ENCODE measurements around the gene NTHL1. TPM values are rescaled to one million over a fixed set of nuclear protein-coding genes. Genes with fewer than 3 reads are reported as not detected.

NTHL1 gene
- total and polyA plus RNA-seq, 2 of the 13 experiments (the other 11 are each of a cell fraction or from before 2014, with no cell fraction given) = 47.5 to 64.9 TPM

- no peaks in the 10 kb centered on the region for H3K27me3 ChIP-seq (ENCODE audit: control insufficient read depth in 1 of 2, insufficient read depth in 2 of 2, low read length in 2 of 2)
- intact Hi-C loops (cut with micrococcal nuclease; ENCODE audit: unreplicated experiment) (no loop called here), in situ Hi-C loops (cut with HindIII; ENCODE audit: extremely low pct_ligation_motif_present, low pct_unique_long_range_greater_than_20kb) (no loop called here)
- DNase-seq (ENCODE audit: low spot score) (no peak), ATAC-seq (no peak), FAIRE-seq (no peak)
- no peaks in the 10 kb centered on the region for H4K20me1 ChIP-seq (ENCODE audit: insufficient read depth, low read length)
- no peak overlapping the region for H3K9ac ChIP-seq (ENCODE audit: insufficient read depth, low read depth, low read length)
- 97% methylated on average over 7 of the region's 20 CpGs for WGBS (ENCODE audit: low lambda C conversion rate)
- no TSS peak for BruUV-seq (replicated peaks)
- ChIA-PET CTCF (ENCODE audit: low intra/inter-chr PET ratio, low total read pairs) (no interaction called here), POLR2A (no interaction called here)
- H3K4me2 ChIP-seq (ENCODE audit: low read depth, low read length) = no peak overlapping the region
- no peak overlapping the region for H3K4me3 ChIP-seq (replicated peaks in 1 of 3; ENCODE audit: insufficient read depth in 1 of 3, low read depth in 2 of 3, low read length in 3 of 3)
- no peak overlapping the region for H3K27ac ChIP-seq (ENCODE audit: extremely low read length, insufficient read depth, low read length)
- H3K9me3 ChIP-seq (ENCODE audit: low read length) = no peaks in the 10 kb centered on the region
- H3K79me2 ChIP-seq (ENCODE audit: insufficient read depth, low read length) = no peaks in the 10 kb centered on the region
- H3K4me1 ChIP-seq (ENCODE audit: insufficient read depth, low read length) = no peaks in the 10 kb centered on the region
- H2AFZ ChIP-seq (ENCODE audit: low read length) = no peak overlapping the region
- peaks cover 16 to 21% of the 10 kb centered on the region in 2 experiments; a peak in 4 of 5 replicates for H3K36me3 ChIP-seq (replicated peaks in 1 of 2; ENCODE audit: control insufficient read depth in 1 of 2, insufficient read depth in 2 of 2, low read length in 2 of 2)
- TF ChIP-seq FOXA3 (CRISPR knock-in tag; IDR thresholded peaks at IDR 0.05) (no peak), JDP2 (CRISPR knock-in tag; IDR thresholded peaks at IDR 0.05; ENCODE audit: borderline replicate concordance) (no peak), FOXC1 (CRISPR knock-in tag; IDR thresholded peaks at IDR 0.05; ENCODE audit: borderline replicate concordance) (no peak), ZNF598 (CRISPR knock-in tag; IDR thresholded peaks at IDR 0.05; ENCODE audit: borderline replicate concordance) (no peak), MXD3 (CRISPR knock-in tag; IDR thresholded peaks at IDR 0.05) (no peak), ZNF556 (CRISPR knock-in tag; IDR thresholded peaks at IDR 0.05; ENCODE audit: borderline replicate concordance) (no peak), MLLT10 (CRISPR knock-in tag; IDR thresholded peaks at IDR 0.05) (no peak), ZNF878 (CRISPR knock-in tag; IDR thresholded peaks at IDR 0.05) (no peak), MIXL1 (CRISPR knock-in tag; IDR thresholded peaks at IDR 0.05) (no peak), SNAPC4 (CRISPR knock-in tag; IDR thresholded peaks at IDR 0.05) (no peak), ZNF18 (CRISPR knock-in tag; IDR thresholded peaks at IDR 0.05; ENCODE audit: insufficient replicate concordance) (no peak), MIER3 (CRISPR knock-in tag; IDR thresholded peaks at IDR 0.05; ENCODE audit: borderline replicate concordance) (no peak), DPF2 (CRISPR knock-in tag; IDR thresholded peaks at IDR 0.05; ENCODE audit: borderline replicate concordance, low read depth) (no peak)
Measured at GRCh38 chr16:2074071-2074470, 26.4 kb upstream of the NTHL1 start.
